H54 (cell line): ENCODE measurements around the gene DPP10.
"Not testable (repeated sequence)": the region's sequence is repeated elsewhere in the genome, so short reads cannot be mapped to it uniquely, and the experiment has no call there.

Experiments
- DNase-seq: peaks from one replicate; pipeline ENCODE4 v3.0.0; 2011; ENCODE audit warnings: low spot score, mixed read lengths; ENCODE audit not compliant: insufficient read length
- FAIRE-seq: peaks from 3 replicates; lab custom pipeline; 2011; peaks lifted over from hg19 to GRCh38; lab: Jason Lieb, UNC
- POLR2A ChIP-seq: IDR thresholded peaks from 2 replicates; pipeline ENCODE4 v1.6.1; 2011; ENCODE audit warnings: low read depth, mild to moderate bottlenecking, low read length

The DPP10 gene

DNA sequence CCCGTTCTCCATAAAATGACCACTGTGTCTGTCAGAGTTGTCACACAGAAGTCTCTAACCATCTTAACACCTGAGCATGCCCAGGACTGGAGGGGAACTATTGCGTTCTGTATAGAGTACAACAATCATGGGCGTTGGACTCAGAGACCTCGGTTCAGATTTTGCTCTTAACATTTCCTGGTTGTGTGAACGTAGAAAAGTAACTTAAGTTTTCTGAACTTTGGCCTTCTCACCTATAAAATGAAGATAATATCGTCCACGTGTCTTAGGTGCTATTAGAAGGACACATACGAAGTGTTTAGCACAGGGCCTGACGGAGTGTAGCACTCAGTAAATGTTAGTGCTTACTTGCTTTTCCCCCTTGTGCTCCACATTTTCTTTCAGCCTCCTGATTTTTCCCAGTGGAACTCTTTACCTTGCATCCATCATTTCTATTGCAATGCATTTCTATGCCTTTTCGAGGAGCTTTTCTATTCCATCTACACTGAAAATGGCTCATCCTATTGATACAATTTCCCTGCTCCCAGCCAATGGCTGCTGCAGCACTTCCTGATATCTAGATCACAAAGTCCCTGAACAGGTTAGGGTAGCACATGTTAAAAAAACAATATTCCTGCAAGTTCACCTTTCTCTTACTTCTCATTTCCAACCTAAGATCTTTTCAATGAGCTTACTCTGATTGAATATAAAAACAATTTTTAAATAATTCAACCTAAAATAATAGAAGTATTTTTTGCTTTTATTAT lies 22.7 kb downstream of the DPP10 start:
- no peak for TF ChIP-seq POLR2A

GRCh38 chr2:114468343-114468742 lies 25.9 kb downstream of the DPP10 start:
- FAIRE-seq (no peak), DNase-seq (no peak)
- no peak for TF ChIP-seq POLR2A

More for the DNA sequence above, 22.7 kb downstream of the DPP10 start:
- no peak for FAIRE-seq
- no peak for DNase-seq

DNA sequence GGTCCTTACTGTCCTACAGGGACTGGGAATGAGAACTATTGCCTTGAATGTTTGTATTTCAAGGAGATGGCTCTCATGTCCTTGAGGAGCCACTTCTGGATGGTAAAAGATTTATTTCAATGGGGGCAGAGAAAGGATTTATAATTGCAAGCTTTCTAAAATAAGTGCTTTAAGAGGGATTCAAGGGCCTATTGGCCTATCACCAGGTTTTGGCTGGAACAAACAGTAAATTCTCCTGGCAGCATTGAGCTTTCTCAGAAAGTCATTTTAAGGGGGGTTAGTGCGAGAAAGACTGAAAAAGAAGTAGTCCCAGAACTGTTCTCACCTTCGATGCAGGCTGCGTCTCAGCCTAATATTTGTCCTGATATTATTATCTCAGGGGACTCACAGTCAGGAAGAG lies 29.8 kb downstream of the DPP10 start:
- DNase-seq (no peak), FAIRE-seq (no peak)
- no peak for TF ChIP-seq POLR2A

- FAIRE-seq (no peak), DNase-seq (no peak)
- TF ChIP-seq POLR2A, result no peak
These were observed 30.3 kb downstream of the DPP10 start for GRCh38 chr2:114472726-114473125.

- no peak for TF ChIP-seq POLR2A
- FAIRE-seq (no peak), DNase-seq (no peak)
These were observed 46.5 kb downstream of the DPP10 start for GRCh38 chr2:114488841-114489530.

GRCh38 chr2:114495046-114495445 lies 52.6 kb downstream of the DPP10 start:
- no peak for TF ChIP-seq POLR2A
- DNase-seq (no peak), FAIRE-seq (no peak)

DNA sequence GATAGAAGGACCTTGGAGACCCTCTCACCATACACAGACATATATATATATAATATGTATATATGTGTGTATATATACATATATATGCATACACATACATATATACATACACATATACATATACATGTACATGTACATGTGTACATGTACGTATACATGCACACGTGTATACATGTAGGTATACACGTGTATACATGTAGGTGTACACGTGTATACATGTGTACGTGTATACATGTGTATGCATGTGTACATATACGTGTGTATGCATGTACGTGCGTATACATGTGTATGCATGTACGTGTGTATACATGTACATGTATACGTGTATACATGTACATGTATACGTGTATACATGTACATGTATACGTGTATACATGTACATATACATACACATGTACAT lies 54.5 kb downstream of the DPP10 start:
- no peak for FAIRE-seq
- no peak for TF ChIP-seq POLR2A
- DNase-seq, result no peak

GRCh38 chr2:114499101-114499500 lies 56.7 kb downstream of the DPP10 start:
- DNase-seq, result no peak
- no peak for FAIRE-seq
- no peak for TF ChIP-seq POLR2A

DNA sequence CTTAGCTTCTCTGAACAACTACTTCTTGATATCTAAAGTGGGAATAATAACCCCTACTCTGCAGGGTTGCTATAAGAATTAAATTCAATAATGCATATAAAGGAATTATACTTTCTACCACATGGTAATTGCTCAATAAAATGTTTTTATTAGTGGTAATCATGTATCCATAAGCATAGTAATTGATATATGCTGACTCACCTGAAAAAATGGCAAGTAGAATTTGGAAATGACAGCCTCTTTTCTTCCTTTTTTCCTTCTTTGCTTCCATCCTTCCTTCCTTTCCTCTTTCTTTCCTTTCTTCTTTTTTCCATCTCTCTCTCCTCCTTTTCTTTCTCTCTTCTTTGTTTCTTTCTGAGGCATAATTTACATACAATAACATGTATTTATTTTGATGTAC lies 65.3 kb downstream of the DPP10 start:
- no peak for TF ChIP-seq POLR2A
- DNase-seq (no peak), FAIRE-seq (no peak)

- DNase-seq, result no peak
- FAIRE-seq, result no peak
- TF ChIP-seq POLR2A, result no peak
These were observed 73.4 kb downstream of the DPP10 start for GRCh38 chr2:114515882-114516281.

- FAIRE-seq (no peak), DNase-seq (no peak)
- TF ChIP-seq POLR2A, result no peak
These were observed 75.1 kb downstream of the DPP10 start for GRCh38 chr2:114517580-114517979.

GRCh38 chr2:114518738-114519137 lies 76.3 kb downstream of the DPP10 start:
- no peak for DNase-seq
- TF ChIP-seq POLR2A, result no peak
- FAIRE-seq, result no peak

GRCh38 chr2:114522612-114523011 lies 80.2 kb downstream of the DPP10 start:
- not testable (repeated sequence) for DNase-seq, FAIRE-seq

- no peak for TF ChIP-seq POLR2A
- DNase-seq (no peak), FAIRE-seq (no peak)
These were observed 83.5 kb downstream of the DPP10 start for GRCh38 chr2:114525955-114526354.

DNA sequence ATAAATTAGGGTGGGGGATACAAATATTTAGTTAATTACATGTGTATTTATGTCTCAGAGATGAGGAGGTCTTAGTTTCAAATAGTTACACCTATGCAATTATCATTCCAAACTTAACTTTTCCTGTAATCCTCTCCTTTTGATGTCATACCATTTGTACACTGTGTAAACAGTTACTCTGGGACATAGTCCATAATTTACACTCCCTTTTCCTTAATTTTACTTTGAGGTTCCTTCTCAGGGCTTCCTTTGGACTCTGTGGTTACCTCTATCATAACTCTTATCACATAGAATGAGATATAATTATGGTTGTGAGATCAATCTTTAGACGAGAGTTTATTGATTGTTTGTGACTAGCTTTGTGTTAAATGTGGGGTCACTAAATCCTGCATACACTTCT lies 84.4 kb downstream of the DPP10 start:
- DNase-seq (no peak), FAIRE-seq (no peak)
- TF ChIP-seq POLR2A, result no peak
